MCF 10A (cell line): Measurements from ENCODE around the gene MPRIP. TPM values are rescaled to one million over a fixed set of nuclear protein-coding genes. Genes with fewer than 3 reads are reported as not detected.

Source experiments
- BruUV-seq: library from RNA; stranded (reverse); fragments of 400-500 nt; replicated peaks from 2 replicates; lab custom pipeline; 2021; lab: Mats Ljungman, UMichigan
- CTCF ChIA-PET: fragments of 300-600 bp; sonication (Branson Sonifier 250); formaldehyde crosslinking; extraction: SDS; loops from one replicate; lab custom pipeline; 2021; ENCODE audit warnings: antibody characterized with exemption, inconsistent platforms; lab: Yijun Ruan, JAX
- POLR2A ChIA-PET: fragments of 300-600, 350-650 bp; sonication (Branson Sonifier 250); formaldehyde crosslinking; extraction: SDS; loops from one replicate; lab custom pipeline; 2020; ENCODE audit warnings: antibody characterized with exemption, inconsistent platforms; lab: Yijun Ruan, JAX
- DNase-seq: peaks from one replicate; pipeline ENCODE4 v3.0.0-alpha.2; 2018; ENCODE audit not compliant: unreplicated experiment
- H3K27ac Mint-ChIP-seq: one replicate; pipeline ENCODE4 v1.8.0; 2022; ENCODE audit warnings: mild to moderate bottlenecking, low read depth, mixed read lengths; ENCODE audit not compliant: unreplicated experiment
- H3K27me3 Mint-ChIP-seq: one replicate; pipeline ENCODE4 v1.8.0; 2022; ENCODE audit warnings: mixed read lengths; ENCODE audit not compliant: insufficient read depth, unreplicated experiment
- H3K36me3 Mint-ChIP-seq: one replicate; pipeline ENCODE4 v1.8.0; 2022; ENCODE audit warnings: mild to moderate bottlenecking, moderate library complexity, mixed read lengths; ENCODE audit not compliant: insufficient read depth, unreplicated experiment
- H3K4me1 Mint-ChIP-seq: one replicate; pipeline ENCODE4 v1.8.0; 2022; ENCODE audit warnings: mixed read lengths; ENCODE audit not compliant: insufficient read depth, unreplicated experiment
- H3K4me3 Mint-ChIP-seq: one replicate; pipeline ENCODE4 v1.8.0; 2022; ENCODE audit warnings: mild to moderate bottlenecking, moderate library complexity, mixed read lengths; ENCODE audit not compliant: unreplicated experiment
- H3K9me3 Mint-ChIP-seq: one replicate; pipeline ENCODE4 v1.8.0; 2022; ENCODE audit warnings: mixed read lengths; ENCODE audit not compliant: unreplicated experiment
- CTCF ChIP-seq: fragments of 200-600 bp; IDR thresholded peaks from one replicate; pipeline ENCODE4 v1.8.0; 2022; ENCODE audit warnings: antibody characterized with exemption, mild to moderate bottlenecking; ENCODE audit not compliant: unreplicated experiment
- intact Hi-C: fragments of 100-400 bp; cut with micrococcal nuclease; formaldehyde crosslinking; loops from 2 replicates; pipeline ENCODE4 v1.14.1; 2022
- total RNA-seq: library from RNA; stranded (reverse); gene quantifications from 2 replicates; pipeline ENCODE4 v1.2.3, GENCODE V29; 2022

Gene MPRIP
- total RNA-seq, 1 experiment from 2014 or later: 230 TPM

- intact Hi-C loops: loop anchor here (1.0 to 10.0 kb wide), 3 partner anchors 52 to 147 kb away; partner anchors contain the start of gene MPRIP
- CTCF ChIA-PET: interaction anchor here (1.0 to 1.4 kb wide), 2 partner anchors 151 to 152 kb away, joined by 3 to 6 read pairs; no protein-coding TSS in a partner anchor
- no TSS peak for BruUV-seq
- H3K27ac Mint-ChIP-seq: peak overlapping the region; percentile 75
- peak; percentile 95 for DNase-seq
- no peak overlapping the region for H3K4me3 Mint-ChIP-seq
- no peaks in the 10 kb centered on the region for H3K9me3 Mint-ChIP-seq
- H3K36me3 Mint-ChIP-seq: peaks cover 64% of the 10 kb centered on the region
- H3K27me3 Mint-ChIP-seq: no peaks in the 10 kb centered on the region
- POLR2A ChIA-PET: interaction anchor here (0.6 to 1.5 kb wide), 3 partner anchors 54 to 107 kb away, joined by 3 read pairs; partner anchors contain the start of gene PLD6
- peaks cover 33% of the 10 kb centered on the region for H3K4me1 Mint-ChIP-seq
- no peak for TF ChIP-seq CTCF
Measured at GRCh38 chr17:17151962-17152361, 109.7 kb downstream of the MPRIP start.

GRCh38 chr17:17152385-17152784 lies 110.1 kb downstream of the MPRIP start:
- no TSS peak for BruUV-seq
- H3K36me3 Mint-ChIP-seq: peaks cover 61% of the 10 kb centered on the region

GRCh38 chr17:17153071-17153470 lies 110.8 kb downstream of the MPRIP start:
- Mint-ChIP-seq H3K4me1 (peaks cover 33% of the 10 kb centered on the region), H3K9me3 (no peaks in the 10 kb centered on the region), H3K27me3 (no peaks in the 10 kb centered on the region), H3K4me3 (no peak overlapping the region), H3K36me3 (peaks cover 61% of the 10 kb centered on the region), H3K27ac (no peak overlapping the region)
- ChIA-PET CTCF (interaction anchor here (0.6 to 1.3 kb wide), 2 partner anchors 155 to 173 kb away, joined by 3 to 4 read pairs; no protein-coding TSS in a partner anchor), POLR2A (interaction anchor here (1.1 to 1.5 kb wide), 2 partner anchors 52 to 109 kb away, joined by 3 read pairs; no protein-coding TSS in a partner anchor)
- BruUV-seq: no TSS peak
- intact Hi-C loops: loop anchor here (5.0 to 10.0 kb wide), 2 partner anchors 111 to 148 kb away; partner anchors contain the start of gene MPRIP
- peak; percentile 37 for DNase-seq
- no peak for TF ChIP-seq CTCF

More at GRCh38 chr17:17152385-17152784, 110.1 kb downstream of the MPRIP start:
- intact Hi-C loops: loop anchor here (1.0 to 10.0 kb wide), 3 partner anchors 52 to 148 kb away; partner anchors contain the start of gene MPRIP
- no peaks in the 10 kb centered on the region for H3K27me3 Mint-ChIP-seq
- no peaks in the 10 kb centered on the region for H3K9me3 Mint-ChIP-seq
- H3K4me1 Mint-ChIP-seq: peaks cover 33% of the 10 kb centered on the region
- DNase-seq: no peak
- POLR2A ChIA-PET: interaction anchor here (0.7 to 1.5 kb wide), 2 partner anchors 53 to 108 kb away, joined by 3 read pairs; partner anchors contain the start of gene PLD6
- H3K27ac Mint-ChIP-seq: peak overlapping the region; percentile 75
- CTCF ChIA-PET: interaction anchor here (1.3 to 1.4 kb wide), 2 partner anchors 153 to 154 kb away, joined by 4 to 6 read pairs; no protein-coding TSS in a partner anchor
- H3K4me3 Mint-ChIP-seq: no peak overlapping the region
- no peak for TF ChIP-seq CTCF

- no peak for TF ChIP-seq CTCF
- no peak overlapping the region for H3K4me3 Mint-ChIP-seq
- H3K36me3 Mint-ChIP-seq: peaks cover 59% of the 10 kb centered on the region
- ChIA-PET CTCF (interaction anchor here (0.7 to 1.3 kb wide), 2 partner anchors 127 to 155 kb away, joined by 3 to 4 read pairs; no protein-coding TSS in a partner anchor), POLR2A (interaction anchor here (1.1 kb wide), 1 partner anchor 51 kb away, joined by 3 read pairs; no protein-coding TSS in a partner anchor)
- H3K9me3 Mint-ChIP-seq: no peaks in the 10 kb centered on the region
- H3K27me3 Mint-ChIP-seq: no peaks in the 10 kb centered on the region
- DNase-seq: no peak
- no TSS peak for BruUV-seq
- H3K27ac Mint-ChIP-seq: no peak overlapping the region
- peaks cover 33% of the 10 kb centered on the region for H3K4me1 Mint-ChIP-seq
- intact Hi-C loops: loop anchor here (5.0 to 10.0 kb wide), 2 partner anchors 111 to 149 kb away; partner anchors contain the start of gene MPRIP
Measured at GRCh38 chr17:17153709-17154108, 111.5 kb downstream of the MPRIP start.
